PC-9 (cell line): Measurements from ENCODE around the gene PKD2. TPM values are rescaled to one million over a fixed set of nuclear protein-coding genes. Genes with fewer than 3 reads are reported as not detected.

Source experiments
- BruUV-seq: library from RNA; stranded (reverse); fragments of 400-500 nt; replicated peaks from 2 replicates; lab custom pipeline; 2021; lab: Mats Ljungman, UMichigan
- CTCF ChIA-PET: fragments of 300-600 bp; sonication (Branson Sonifier 250); formaldehyde crosslinking; loops from one replicate; lab custom pipeline; 2022; ENCODE audit warnings: antibody characterized with exemption; lab: Charles Lee
- POLR2A ChIA-PET: fragments of 300-600 bp; sonication (Branson Sonifier 250); formaldehyde crosslinking; loops from one replicate; lab custom pipeline; 2022; ENCODE audit warnings: antibody characterized with exemption; ENCODE audit not compliant: unreplicated experiment; lab: Charles Lee
- DNase-seq, 2 experiments: peaks; one replicate each; pipeline versions ENCODE4 v3.0.0 to v3.0.0-alpha.2; 2015 to 2022; ENCODE audit warnings: mixed read lengths in 1 of 2
- H2AFZ ChIP-seq: fragments of 200-600 bp; sonication (generic); 2 replicates; pipeline ENCODE4 v1.8.1; 2017; ENCODE audit warnings: antibody characterized with exemption
- H3F3A ChIP-seq: fragments of 200-600 bp; sonication (generic); 2 replicates; pipeline ENCODE4 v1.8.1; 2017; ENCODE audit warnings: antibody characterized with exemption, mild to moderate bottlenecking, low read depth; ENCODE audit not compliant: insufficient read depth
- H3K27ac ChIP-seq: fragments of 200-600 bp; sonication (generic); 2 replicates; pipeline ENCODE4 v1.6.1; 2016; ENCODE audit warnings: mixed run types
- H3K27me3 ChIP-seq: fragments of 200-600 bp; sonication (generic); 2 replicates; pipeline ENCODE4 v1.6.1; 2016; ENCODE audit warnings: low read depth, mixed run types; ENCODE audit not compliant: insufficient read depth
- H3K36me3 ChIP-seq: fragments of 200-600 bp; sonication (generic); 2 replicates; pipeline ENCODE4 v1.6.1; 2016; ENCODE audit warnings: low read depth, mixed run types
- H3K4me1 ChIP-seq: fragments of 200-600 bp; sonication (generic); replicated peaks from 2 replicates; pipeline ENCODE4 v1.6.1; 2016; ENCODE audit warnings: mixed run types; ENCODE audit not compliant: insufficient read depth
- H3K4me2 ChIP-seq: fragments of 200-600 bp; sonication (generic); 2 replicates; pipeline ENCODE4 v1.6.1; 2017; ENCODE audit warnings: mixed run types
- H3K4me3 ChIP-seq: fragments of 200-600 bp; sonication (generic); 2 replicates; pipeline ENCODE4 v1.6.1; 2016; ENCODE audit warnings: mixed run types
- H3K79me2 ChIP-seq: fragments of 200-600 bp; sonication (generic); 2 replicates; pipeline ENCODE4 v1.6.1; 2017; ENCODE audit warnings: low read depth, mixed run types
- H3K9me2 ChIP-seq: fragments of 200-600 bp; sonication (generic); 2 replicates; pipeline ENCODE4 v1.8.1; 2017; ENCODE audit warnings: mild to moderate bottlenecking; ENCODE audit not compliant: insufficient read depth
- H3K9me3 ChIP-seq: fragments of 200-600 bp; sonication (generic); 2 replicates; pipeline ENCODE4 v1.8.1; 2016; ENCODE audit warnings: low read depth; ENCODE audit not compliant: insufficient read depth
- H4K20me1 ChIP-seq: fragments of 200-600 bp; sonication (generic); 2 replicates; pipeline ENCODE4 v1.8.1; 2017; ENCODE audit not compliant: insufficient read depth
- EZH2 ChIP-seq: fragments of 200-600 bp; sonication (generic); IDR thresholded peaks from 2 replicates; pipeline ENCODE4 v1.8.0; 2017; ENCODE audit warnings: antibody characterized with exemption, low read depth
- intact Hi-C: fragments of 100-400 bp; cut with micrococcal nuclease; formaldehyde crosslinking; loops from one replicate; pipeline ENCODE4 v1.10.0; 2022; ENCODE audit not compliant: unreplicated experiment
- total RNA-seq: library from RNA; stranded (reverse); gene quantifications from 2 replicates; pipeline ENCODE4 v1.2.3, GENCODE V29; 2021
- TF ChIP-seq, protein P1 (sequence below): fragments of 200-600 bp; sonication (generic); conservative IDR thresholded peaks from 2 replicates; pipeline ENCODE4 v1.6.1; 2017; ENCODE audit warnings: mixed run types, antibody characterized with exemption, mild to moderate bottlenecking, moderate library complexity

PKD2 gene
- total RNA-seq, 1 experiment from 2014 or later, result 10.2 TPM

DNA sequence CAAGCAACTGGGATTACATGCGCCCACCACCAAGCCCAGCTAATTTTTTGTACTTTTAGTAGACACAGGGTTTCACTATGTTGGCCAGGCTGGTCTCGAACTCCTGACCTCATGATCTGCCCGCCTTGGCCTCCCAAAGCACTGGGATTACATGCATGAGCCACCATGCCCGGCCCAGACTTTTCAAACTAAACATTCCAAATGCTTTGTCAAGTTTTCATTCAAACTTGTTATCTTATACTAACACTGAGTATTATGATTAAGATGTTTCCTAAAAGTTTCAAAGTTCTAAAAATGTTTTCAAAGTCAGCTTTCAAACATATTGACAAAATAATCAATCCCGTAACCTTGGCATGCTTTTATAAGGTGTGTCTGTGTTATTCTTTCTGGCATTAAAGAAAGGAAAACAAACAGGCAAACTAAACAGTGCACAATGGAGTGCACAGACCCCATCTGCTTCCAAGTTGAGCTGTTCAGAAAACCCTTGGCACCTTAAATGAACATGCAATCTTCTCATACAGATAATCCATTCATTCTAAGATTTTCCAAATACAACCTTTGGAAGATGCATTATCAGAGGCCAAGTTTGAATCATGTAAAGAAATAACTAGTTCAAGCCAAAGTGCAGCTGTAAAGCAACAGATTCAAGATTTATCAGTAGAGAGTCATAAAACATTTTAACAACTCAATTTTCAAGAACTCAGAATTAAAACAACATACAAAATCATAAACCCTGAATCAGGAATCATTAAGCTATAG, 101.9 kb downstream of the PKD2 start:
- no peaks in the 10 kb centered on the region for H3K27me3 ChIP-seq
- H3K79me2 ChIP-seq, result no peaks in the 10 kb centered on the region
- H3K9me3 ChIP-seq, result no peaks in the 10 kb centered on the region
- intact Hi-C loops, result loop anchor here (5.0 kb wide), 1 partner anchor 48 kb away; the partner anchor contains the start of gene ABCG2
- peaks cover 25% of the 10 kb centered on the region for H3K4me1 ChIP-seq
- H3K4me2 ChIP-seq, result no peak overlapping the region
- no peaks in the 10 kb centered on the region; the same call in 1 of the 2 replicates for H3F3A ChIP-seq
- no TSS peak for BruUV-seq
- no peaks in the 10 kb centered on the region for H3K9me2 ChIP-seq
- H2AFZ ChIP-seq, result no peak overlapping the region
- TF ChIP-seq EZH2, result no peak
- TF ChIP-seq, protein P1, sequence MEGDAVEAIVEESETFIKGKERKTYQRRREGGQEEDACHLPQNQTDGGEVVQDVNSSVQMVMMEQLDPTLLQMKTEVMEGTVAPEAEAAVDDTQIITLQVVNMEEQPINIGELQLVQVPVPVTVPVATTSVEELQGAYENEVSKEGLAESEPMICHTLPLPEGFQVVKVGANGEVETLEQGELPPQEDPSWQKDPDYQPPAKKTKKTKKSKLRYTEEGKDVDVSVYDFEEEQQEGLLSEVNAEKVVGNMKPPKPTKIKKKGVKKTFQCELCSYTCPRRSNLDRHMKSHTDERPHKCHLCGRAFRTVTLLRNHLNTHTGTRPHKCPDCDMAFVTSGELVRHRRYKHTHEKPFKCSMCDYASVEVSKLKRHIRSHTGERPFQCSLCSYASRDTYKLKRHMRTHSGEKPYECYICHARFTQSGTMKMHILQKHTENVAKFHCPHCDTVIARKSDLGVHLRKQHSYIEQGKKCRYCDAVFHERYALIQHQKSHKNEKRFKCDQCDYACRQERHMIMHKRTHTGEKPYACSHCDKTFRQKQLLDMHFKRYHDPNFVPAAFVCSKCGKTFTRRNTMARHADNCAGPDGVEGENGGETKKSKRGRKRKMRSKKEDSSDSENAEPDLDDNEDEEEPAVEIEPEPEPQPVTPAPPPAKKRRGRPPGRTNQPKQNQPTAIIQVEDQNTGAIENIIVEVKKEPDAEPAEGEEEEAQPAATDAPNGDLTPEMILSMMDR, result no peak
- POLR2A ChIA-PET, result interaction anchor here (0.6 kb wide), 1 partner anchor 70 kb away, joined by 6 read pairs; no protein-coding TSS in a partner anchor
- no peak for DNase-seq
- H3K36me3 ChIP-seq, result no peaks in the 10 kb centered on the region
- H4K20me1 ChIP-seq, result no peaks in the 10 kb centered on the region
- H3K27ac ChIP-seq, result no peak overlapping the region
- H3K4me3 ChIP-seq, result no peak overlapping the region
- CTCF ChIA-PET, result interaction anchor here (0.6 kb wide), 1 partner anchor 266 kb away, joined by 3 read pairs; no protein-coding TSS in a partner anchor

DNA sequence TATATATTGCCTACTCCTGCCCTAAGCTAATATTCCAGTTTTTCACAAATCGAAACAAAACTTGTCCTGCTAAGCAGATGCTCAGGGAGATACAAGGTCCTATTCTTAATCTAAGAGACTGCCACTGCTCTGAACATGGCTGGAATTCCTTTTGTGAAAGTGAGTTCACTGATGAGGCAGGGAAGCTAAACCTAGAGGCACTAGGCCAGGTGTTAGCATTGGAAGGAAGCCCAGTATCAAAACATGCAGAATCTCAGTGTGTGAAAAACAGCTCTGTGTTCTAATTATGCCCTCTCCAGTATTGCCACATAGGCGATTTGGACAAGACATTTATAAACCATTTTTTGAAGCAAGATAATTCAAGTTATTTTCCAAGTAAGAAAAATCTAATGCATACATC, 103.4 kb downstream of the PKD2 start:
- H3K4me1 ChIP-seq, result peaks cover 14% of the 10 kb centered on the region
- no peaks in the 10 kb centered on the region for H3K27me3 ChIP-seq
- ChIA-PET CTCF (no interaction called here), POLR2A (interaction anchor here (0.7 to 1.1 kb wide), 2 partner anchors 12 to 19 kb away, joined by 3 to 5 read pairs; no protein-coding TSS in a partner anchor)
- H4K20me1 ChIP-seq, result no peaks in the 10 kb centered on the region
- H3K9me2 ChIP-seq, result no peaks in the 10 kb centered on the region
- BruUV-seq, result no TSS peak
- no peaks in the 10 kb centered on the region for H3F3A ChIP-seq
- no peak overlapping the region for H3K4me2 ChIP-seq
- H3K27ac ChIP-seq, result no peak overlapping the region
- H2AFZ ChIP-seq, result no peak overlapping the region
- no peak overlapping the region for H3K4me3 ChIP-seq
- TF ChIP-seq EZH2, result no peak
- TF ChIP-seq, protein P1, result no peak
- H3K36me3 ChIP-seq, result no peaks in the 10 kb centered on the region
- no peak for DNase-seq
- H3K79me2 ChIP-seq, result no peaks in the 10 kb centered on the region
- no peaks in the 10 kb centered on the region for H3K9me3 ChIP-seq
- intact Hi-C loops, result no loop called here

DNA sequence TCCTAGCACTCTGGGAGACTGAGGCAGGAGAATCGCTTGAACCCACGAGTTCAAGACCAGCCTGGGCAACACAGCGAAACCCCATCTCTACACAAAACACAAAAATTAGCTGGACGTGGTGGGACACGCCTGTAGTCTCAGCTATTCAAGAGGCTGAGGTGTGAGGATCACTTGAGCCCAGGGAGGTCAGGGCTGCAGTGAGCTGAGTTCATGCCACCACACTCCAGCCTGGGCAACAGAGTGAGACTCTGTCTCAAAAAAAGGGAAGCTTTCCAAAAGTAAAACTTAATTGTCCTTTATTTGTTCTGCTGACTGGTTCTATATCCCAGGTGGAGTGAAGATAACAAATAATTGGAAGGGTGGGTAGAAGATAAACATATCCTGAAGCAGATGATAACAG, 105.4 kb downstream of the PKD2 start:
- DNase-seq, result no peak
- Histone ChIP-seq H3K4me2 (no peak overlapping the region), H3K9me2 (no peaks in the 10 kb centered on the region), H3K9me3 (no peaks in the 10 kb centered on the region), H3K27ac (no peak overlapping the region), H3K36me3 (no peaks in the 10 kb centered on the region), H2AFZ (no peak overlapping the region), H3K79me2 (no peaks in the 10 kb centered on the region), H4K20me1 (no peaks in the 10 kb centered on the region), H3K27me3 (no peaks in the 10 kb centered on the region), H3F3A (no peaks in the 10 kb centered on the region), H3K4me3 (no peak overlapping the region), H3K4me1 (peaks cover 2% of the 10 kb centered on the region)
- TF ChIP-seq, protein P1, result no peak
- no peak for TF ChIP-seq EZH2
- CTCF ChIA-PET, result no interaction called here
- no TSS peak for BruUV-seq
- intact Hi-C loops, result no loop called here
- POLR2A ChIA-PET, result no interaction called here
